Measurements from ENCODE around the gene COL23A1.

- TF ChIP-seq MXI1 (IDR thresholded peaks at IDR 0.05; ENCODE audit: borderline replicate concordance, low read depth, low read length) (no peak), SP2 (CRISPR knock-in tag; IDR thresholded peaks at IDR 0.05) (no peak), KLF13 (CRISPR knock-in tag; IDR thresholded peaks at IDR 0.05) (no peak), ZNF224 (CRISPR knock-in tag; IDR thresholded peaks at IDR 0.05) (no peak), ZFX (CRISPR knock-in tag; IDR thresholded peaks at IDR 0.05; ENCODE audit: low read depth) (no peak), MYNN (CRISPR knock-in tag; IDR thresholded peaks at IDR 0.05; ENCODE audit: low read depth) (no peak)
- TF ChIP-seq, protein P1, sequence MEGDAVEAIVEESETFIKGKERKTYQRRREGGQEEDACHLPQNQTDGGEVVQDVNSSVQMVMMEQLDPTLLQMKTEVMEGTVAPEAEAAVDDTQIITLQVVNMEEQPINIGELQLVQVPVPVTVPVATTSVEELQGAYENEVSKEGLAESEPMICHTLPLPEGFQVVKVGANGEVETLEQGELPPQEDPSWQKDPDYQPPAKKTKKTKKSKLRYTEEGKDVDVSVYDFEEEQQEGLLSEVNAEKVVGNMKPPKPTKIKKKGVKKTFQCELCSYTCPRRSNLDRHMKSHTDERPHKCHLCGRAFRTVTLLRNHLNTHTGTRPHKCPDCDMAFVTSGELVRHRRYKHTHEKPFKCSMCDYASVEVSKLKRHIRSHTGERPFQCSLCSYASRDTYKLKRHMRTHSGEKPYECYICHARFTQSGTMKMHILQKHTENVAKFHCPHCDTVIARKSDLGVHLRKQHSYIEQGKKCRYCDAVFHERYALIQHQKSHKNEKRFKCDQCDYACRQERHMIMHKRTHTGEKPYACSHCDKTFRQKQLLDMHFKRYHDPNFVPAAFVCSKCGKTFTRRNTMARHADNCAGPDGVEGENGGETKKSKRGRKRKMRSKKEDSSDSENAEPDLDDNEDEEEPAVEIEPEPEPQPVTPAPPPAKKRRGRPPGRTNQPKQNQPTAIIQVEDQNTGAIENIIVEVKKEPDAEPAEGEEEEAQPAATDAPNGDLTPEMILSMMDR (CRISPR knock-in tag; IDR thresholded peaks at IDR 0.05), result no peak
- TF ChIP-seq, protein P2, sequence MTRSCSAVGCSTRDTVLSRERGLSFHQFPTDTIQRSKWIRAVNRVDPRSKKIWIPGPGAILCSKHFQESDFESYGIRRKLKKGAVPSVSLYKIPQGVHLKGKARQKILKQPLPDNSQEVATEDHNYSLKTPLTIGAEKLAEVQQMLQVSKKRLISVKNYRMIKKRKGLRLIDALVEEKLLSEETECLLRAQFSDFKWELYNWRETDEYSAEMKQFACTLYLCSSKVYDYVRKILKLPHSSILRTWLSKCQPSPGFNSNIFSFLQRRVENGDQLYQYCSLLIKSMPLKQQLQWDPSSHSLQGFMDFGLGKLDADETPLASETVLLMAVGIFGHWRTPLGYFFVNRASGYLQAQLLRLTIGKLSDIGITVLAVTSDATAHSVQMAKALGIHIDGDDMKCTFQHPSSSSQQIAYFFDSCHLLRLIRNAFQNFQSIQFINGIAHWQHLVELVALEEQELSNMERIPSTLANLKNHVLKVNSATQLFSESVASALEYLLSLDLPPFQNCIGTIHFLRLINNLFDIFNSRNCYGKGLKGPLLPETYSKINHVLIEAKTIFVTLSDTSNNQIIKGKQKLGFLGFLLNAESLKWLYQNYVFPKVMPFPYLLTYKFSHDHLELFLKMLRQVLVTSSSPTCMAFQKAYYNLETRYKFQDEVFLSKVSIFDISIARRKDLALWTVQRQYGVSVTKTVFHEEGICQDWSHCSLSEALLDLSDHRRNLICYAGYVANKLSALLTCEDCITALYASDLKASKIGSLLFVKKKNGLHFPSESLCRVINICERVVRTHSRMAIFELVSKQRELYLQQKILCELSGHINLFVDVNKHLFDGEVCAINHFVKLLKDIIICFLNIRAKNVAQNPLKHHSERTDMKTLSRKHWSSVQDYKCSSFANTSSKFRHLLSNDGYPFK (CRISPR knock-in tag; IDR thresholded peaks at IDR 0.05; ENCODE audit: borderline replicate concordance), result no peak
These were observed 102.1 kb downstream of the COL23A1 start for GRCh38 chr5:178487911-178488600.
